Smooth muscle cell of the brain vasculature (primary cell): ENCODE results near the gene WDR5B.
A peak's percentile ranks its signal among the peaks of the same experiment; 100 is the strongest.
"Not testable (repeated sequence)": the region's sequence is repeated elsewhere in the genome, so short reads cannot be mapped to it uniquely, and the experiment has no call there.

Source experiments
- DNase-seq: peaks from one replicate; pipeline ENCODE4 v3.0.0-alpha.2; 2012; ENCODE audit warnings: low read depth, low spot score

WDR5B gene

GRCh38 chr3:122415762-122416654 lies at the start of gene WDR5B:
Gene WDR5B (minus strand): TSS chr3:122416062. CDS start chr3:122415528, 534 bp downstream.
- peak; percentile 97 for DNase-seq

GRCh38 chr3:122464659-122465058 lies 48.8 kb upstream of the WDR5B start:
- no peak for DNase-seq

GRCh38 chr3:122462406-122462805 lies 46.5 kb upstream of the WDR5B start:
- DNase-seq, result no peak

- no peak for DNase-seq
These were observed 45.9 kb upstream of the WDR5B start for GRCh38 chr3:122461806-122462205.

GRCh38 chr3:122458992-122459391 lies 43.1 kb upstream of the WDR5B start:
- DNase-seq, result peak; percentile 39

- DNase-seq, result no peak
These were observed 41.8 kb upstream of the WDR5B start for GRCh38 chr3:122457706-122458105.

- no peak for DNase-seq
These were observed 40.2 kb upstream of the WDR5B start for GRCh38 chr3:122456074-122456473.

GRCh38 chr3:122451371-122451770 lies 35.5 kb upstream of the WDR5B start:
- no peak for DNase-seq

- not testable (repeated sequence) for DNase-seq
These were observed 32.4 kb upstream of the WDR5B start for GRCh38 chr3:122448218-122448617.

GRCh38 chr3:122444491-122444887 lies 28.6 kb upstream of the WDR5B start:
- not testable (repeated sequence) for DNase-seq

GRCh38 chr3:122443762-122444490 lies 28.1 kb upstream of the WDR5B start:
- DNase-seq, result not testable (repeated sequence)

GRCh38 chr3:122443090-122443489 lies 27.2 kb upstream of the WDR5B start:
- no peak for DNase-seq

- no peak for DNase-seq
These were observed 20.1 kb upstream of the WDR5B start for GRCh38 chr3:122435950-122436349.

GRCh38 chr3:122430371-122430770 lies 14.5 kb upstream of the WDR5B start:
- DNase-seq, result no peak

- no peak for DNase-seq
These were observed 12.1 kb upstream of the WDR5B start for GRCh38 chr3:122427857-122428471.

- DNase-seq, result no peak
These were observed 6.0 kb upstream of the WDR5B start for GRCh38 chr3:122421836-122422235.

GRCh38 chr3:122421101-122421500 lies 5.2 kb upstream of the WDR5B start:
- DNase-seq, result no peak

GRCh38 chr3:122416966-122417365 lies 1.1 kb upstream of the WDR5B start:
- DNase-seq, result no peak

- peak; percentile 4 for DNase-seq
These were observed 638 bp downstream of the WDR5B start for GRCh38 chr3:122415104-122415744.

GRCh38 chr3:122414391-122414790 lies 1.5 kb downstream of the WDR5B start:
- DNase-seq, result no peak

GRCh38 chr3:122410639-122411038 lies 5.2 kb downstream of the WDR5B start:
- no peak for DNase-seq

GRCh38 chr3:122410111-122410510 lies 5.8 kb downstream of the WDR5B start:
- no peak for DNase-seq
